Cortex of kidney (tissue), 1 donor: ENCODE data around the gene MLPH.

Experiments used
- DNase-seq: peaks from one replicate; lab custom pipeline; 2025; lab: John Stamatoyannopoulos, UW

Gene MLPH

DNA sequence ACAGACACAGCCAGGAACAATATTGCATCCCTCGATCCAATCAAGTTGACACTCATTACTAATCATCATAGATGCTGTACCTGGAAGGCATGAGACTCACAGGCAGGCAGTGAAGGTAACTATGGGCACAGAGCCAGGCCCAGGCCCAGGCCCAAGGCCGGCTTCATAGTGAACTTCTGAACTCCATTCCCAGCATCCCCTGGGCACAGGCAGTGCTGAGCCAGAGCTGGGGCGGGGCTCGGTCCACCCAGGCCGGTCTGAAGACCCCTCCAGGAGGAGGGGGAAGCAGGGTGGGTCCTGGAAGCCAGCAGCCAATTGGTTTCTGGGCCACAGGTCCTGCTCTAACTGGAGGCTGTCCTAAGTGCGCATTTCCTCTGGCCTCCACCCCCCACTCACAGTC, 37.6 kb downstream of the MLPH start:
- DNase-seq, result no peak

GRCh38 chr2:237525559-237526157, 38.6 kb downstream of the MLPH start:
- DNase-seq, result no peak

DNA sequence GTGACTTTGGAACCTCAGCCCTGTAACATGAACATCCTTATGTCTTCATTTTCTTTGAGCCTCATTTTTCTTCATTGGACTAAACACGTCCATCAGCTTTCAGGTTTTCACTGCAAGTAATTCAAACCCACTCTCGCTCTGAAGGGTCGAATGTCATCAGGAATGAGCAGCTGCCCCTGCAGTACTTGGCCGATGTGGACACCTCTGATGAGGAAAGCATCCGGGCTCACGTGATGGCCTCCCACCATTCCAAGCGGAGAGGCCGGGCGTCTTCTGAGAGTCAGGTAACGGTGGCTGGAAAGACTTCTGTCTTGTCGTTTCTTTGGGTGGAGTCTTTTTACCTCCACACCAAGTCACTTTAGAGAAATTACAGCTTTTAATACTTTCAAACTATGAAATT, 40.2 kb downstream of the MLPH start:
- no peak for DNase-seq

DNA sequence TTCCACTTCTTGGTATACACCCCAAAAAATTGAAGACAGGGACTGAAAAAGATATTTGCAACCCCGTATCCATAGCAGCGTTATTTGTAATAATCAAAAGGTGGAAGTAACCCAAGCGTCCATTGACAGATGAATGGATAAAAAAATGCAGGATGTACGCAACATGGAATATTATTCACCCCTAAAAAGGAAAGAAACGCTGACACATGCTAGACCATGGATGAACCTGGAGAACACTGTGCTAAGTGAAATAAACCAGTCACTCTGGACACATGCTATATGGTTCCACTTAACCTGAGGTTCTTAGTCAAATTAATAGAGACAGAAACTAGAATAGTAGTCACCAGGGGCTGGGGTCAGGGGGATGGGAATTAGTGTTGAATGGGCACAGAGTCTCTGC, 40.7 kb downstream of the MLPH start:
- no peak for DNase-seq

DNA sequence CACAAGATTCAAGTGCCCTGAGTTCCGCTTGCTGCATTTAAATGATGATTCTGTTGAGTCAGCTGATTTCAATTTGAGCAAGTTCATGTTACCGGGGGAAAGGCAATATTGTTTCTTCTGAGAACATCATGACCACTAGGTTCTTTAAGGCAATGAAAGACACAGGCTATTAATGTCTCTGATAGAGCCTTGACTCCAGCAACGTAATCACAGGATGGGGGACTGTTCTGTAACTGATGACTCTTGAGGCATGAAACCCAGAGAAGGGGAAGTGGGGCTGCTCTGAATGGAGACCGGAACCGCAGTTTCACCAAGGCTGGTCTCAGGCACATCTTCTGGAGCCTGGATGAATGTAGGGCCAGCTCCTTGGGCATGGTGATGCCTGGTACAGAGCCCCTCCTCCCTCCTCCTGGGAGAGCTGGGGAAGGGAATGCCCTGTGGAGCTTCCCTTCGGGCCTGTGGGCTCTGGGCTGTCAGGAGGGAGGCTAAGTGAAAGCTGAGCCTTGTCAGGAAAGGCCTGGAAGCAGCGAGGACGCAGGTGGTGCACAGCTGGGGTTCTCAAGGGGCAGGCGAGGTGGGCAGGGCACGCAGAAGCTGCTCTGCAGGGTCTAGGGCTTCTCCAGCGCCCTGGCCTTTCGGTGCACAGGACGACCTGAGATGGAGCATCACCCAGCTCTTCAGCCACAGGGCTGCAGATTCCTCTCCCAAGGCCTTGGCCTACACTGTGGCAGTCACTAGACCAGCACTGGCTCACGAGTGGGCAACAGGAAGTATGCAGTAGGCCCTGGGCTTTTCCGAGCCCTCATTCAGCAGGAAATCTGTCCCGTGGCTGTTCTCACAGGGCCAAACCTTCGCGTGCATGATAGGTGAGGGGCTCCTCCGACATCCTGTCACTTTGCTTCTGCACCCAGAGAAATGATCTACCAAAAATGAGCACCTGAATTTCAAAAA, 42.7 kb downstream of the MLPH start:
- DNase-seq, result no peak

- no peak for DNase-seq
Measured at GRCh38 chr2:237530472-237531433, 43.7 kb downstream of the MLPH start.

GRCh38 chr2:237532160-237532559, 45.1 kb downstream of the MLPH start:
- no peak for DNase-seq

DNA sequence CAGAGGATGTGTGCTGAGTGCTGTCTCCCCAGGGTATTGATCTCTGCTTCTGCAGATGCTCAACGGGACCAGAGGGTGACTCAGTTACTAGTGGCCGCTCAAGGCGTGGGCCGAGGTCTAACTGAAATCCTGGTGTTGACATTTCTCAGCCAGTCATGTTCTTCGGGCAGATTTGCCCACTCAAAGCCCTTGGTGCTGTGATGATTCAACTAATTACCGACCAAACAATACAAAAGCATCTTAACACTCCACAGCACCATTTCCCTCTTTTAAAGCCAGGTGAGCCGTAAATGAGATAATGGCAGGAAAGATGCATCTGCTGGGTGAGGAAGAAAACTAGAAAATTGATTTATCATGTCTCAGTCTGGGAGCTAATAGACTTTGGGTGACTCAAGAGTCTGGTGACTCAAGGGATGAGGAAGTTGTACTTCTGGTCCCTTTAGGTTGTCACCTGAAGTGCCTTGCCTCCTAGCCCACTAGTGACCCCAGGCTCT, 46.7 kb downstream of the MLPH start:
- no peak for DNase-seq

DNA sequence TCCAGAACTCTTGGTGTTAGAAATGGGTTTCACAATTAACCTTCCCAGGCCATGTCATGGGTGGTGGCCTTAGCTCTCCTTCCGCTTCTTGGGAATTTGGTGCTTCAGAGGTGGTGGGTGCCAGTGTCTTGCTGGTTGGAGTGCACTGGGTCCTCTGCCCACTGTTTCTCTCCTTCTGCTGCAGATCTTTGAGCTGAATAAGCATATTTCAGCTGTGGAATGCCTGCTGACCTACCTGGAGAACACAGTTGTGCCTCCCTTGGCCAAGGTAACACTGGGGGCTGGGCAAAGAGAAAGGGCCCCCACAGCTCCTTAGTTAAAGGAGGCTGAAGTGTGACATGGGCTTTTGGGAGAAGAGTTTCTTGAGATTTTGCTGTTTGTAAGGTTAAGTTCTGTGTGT, 47.3 kb downstream of the MLPH start:
- no peak for DNase-seq

DNA sequence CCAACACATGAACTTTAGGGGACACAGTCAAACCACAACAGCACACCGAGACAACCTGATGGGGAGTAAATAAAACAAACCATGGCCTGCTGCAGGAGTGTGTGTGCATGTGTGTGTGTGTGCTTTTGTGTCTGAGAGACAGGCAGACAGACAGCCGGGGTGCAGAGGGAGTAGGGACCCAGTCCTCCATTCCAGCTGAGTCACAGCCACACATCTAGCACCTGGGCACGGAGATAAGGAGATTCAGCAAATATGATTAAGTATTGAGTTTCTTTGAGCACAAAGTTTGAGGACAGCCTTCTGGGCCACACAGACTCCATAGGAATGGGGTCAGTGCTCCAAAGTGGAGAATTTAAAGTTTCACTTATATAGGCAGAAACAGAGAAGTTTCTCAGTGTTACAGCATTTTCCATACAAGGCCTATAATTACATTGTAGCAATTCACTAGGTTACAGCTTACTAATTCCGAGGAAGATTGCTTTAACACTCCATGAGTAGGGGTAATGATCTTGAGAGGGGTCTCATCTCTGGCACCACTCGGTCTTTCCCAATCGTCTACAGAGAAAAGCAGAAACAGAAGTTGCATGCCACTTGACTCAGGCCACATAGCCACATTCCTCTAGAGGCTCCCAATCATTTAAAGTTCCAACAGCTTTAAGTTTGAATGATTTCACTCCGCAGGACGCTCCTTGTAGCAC, 48.5 kb downstream of the MLPH start:
- DNase-seq, result no peak

- DNase-seq, result no peak
Measured at GRCh38 chr2:237536083-237536415, 49.0 kb downstream of the MLPH start.

DNA sequence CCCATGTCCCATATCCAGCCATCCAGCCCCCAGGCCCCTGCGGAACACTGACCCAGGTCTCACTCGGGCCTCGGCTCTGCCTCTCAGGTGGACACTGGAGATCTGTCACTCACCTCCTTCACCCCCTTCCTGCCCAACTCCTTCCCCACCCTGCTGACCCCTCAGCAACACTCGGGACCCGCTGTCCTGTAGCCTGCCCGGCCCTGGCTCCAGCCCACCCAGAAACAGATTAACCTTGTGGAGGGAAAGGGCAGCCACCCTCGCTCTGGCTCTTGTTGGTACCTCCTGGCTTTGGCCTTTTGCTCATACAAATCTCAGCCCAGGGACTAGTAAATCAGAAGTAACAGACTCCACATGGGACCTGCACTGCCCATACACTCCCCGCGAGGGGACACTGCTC, 49.6 kb downstream of the MLPH start:
- no peak for DNase-seq

GRCh38 chr2:237538001-237538720, 51.1 kb downstream of the MLPH start:
- DNase-seq, result no peak

GRCh38 chr2:237538901-237539300, 51.9 kb downstream of the MLPH start:
- no peak for DNase-seq

DNA sequence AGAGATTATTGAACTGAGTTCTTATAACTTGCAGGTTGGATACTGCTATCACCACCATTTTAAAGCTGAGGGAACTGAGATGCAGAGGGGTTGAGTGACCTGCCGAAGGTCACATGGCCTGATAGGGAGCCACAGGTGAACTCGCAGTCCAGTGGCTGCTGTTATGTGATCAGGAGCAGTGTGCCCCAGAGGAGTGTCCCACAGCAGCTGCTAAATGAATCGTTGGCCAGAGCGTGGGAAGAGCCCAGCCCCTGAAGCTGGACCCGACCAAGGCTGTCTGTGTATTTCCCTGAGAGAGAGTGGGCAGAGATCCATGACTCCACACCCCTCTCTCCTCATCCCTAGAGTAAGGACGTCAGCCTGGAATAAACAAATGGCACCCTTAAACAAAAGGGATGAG, 52.6 kb downstream of the MLPH start:
- no peak for DNase-seq

DNA sequence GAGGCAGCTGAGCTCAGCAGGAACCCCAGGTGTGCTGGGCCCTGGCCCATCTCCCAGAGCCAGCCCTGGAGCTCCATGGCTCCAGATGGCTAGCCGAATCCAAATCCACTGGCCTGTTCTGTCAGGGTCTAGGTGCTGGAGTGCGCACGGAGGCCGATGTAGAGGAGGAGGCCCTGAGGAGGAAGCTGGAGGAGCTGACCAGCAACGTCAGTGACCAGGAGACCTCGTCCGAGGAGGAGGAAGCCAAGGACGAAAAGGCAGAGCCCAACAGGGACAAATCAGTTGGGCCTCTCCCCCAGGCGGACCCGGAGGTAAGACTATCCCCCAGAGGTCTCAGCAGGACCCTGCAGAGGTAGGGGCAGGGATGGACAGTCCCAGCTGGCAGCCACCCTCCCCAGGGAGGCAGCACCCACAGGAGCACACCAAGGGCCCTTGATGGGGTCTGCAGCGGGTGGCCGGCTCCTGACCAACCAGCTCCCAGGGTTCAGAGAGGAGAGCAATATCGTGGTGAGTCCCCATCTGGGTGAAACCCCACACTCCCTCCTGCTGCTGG, 53.2 kb downstream of the MLPH start:
- no peak for DNase-seq

- no peak for DNase-seq
Measured at GRCh38 chr2:237540823-237541222, 53.8 kb downstream of the MLPH start.

DNA sequence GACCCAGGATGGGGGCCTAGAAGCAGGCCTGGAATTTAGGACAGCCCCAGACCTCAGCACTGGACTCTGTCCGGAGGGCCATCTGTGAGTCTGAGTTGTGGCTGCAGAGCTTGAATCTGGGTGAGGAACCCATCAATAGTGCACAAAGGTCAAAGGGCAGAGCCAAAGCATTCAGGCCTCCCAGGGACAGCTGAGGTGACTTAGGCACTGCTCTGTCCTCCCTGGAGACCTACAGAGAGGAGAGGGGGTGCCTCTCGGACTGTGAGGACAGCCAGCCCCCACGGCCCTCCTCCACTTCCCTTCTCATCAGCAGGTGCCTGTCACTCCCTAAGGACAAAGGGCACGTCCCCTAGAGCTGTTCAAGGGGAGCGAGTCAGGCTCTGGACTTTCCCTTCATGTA, 54.2 kb downstream of the MLPH start:
- no peak for DNase-seq

GRCh38 chr2:237542001-237542704, 55.1 kb downstream of the MLPH start:
- no peak for DNase-seq
